ENCODE results near the gene TRPC4AP.
"Not testable (repeated sequence)": the region's sequence is repeated elsewhere in the genome, so short reads cannot be mapped to it uniquely, and the experiment has no call there.

TRPC4AP gene

GRCh38 chr20:35104685-35105295 is 12.2 kb upstream of the TRPC4AP start:
- DNase-seq = no peak

- DNase-seq = no peak
Measured at GRCh38 chr20:35101620-35102019, 9.0 kb upstream of the TRPC4AP start.

DNA sequence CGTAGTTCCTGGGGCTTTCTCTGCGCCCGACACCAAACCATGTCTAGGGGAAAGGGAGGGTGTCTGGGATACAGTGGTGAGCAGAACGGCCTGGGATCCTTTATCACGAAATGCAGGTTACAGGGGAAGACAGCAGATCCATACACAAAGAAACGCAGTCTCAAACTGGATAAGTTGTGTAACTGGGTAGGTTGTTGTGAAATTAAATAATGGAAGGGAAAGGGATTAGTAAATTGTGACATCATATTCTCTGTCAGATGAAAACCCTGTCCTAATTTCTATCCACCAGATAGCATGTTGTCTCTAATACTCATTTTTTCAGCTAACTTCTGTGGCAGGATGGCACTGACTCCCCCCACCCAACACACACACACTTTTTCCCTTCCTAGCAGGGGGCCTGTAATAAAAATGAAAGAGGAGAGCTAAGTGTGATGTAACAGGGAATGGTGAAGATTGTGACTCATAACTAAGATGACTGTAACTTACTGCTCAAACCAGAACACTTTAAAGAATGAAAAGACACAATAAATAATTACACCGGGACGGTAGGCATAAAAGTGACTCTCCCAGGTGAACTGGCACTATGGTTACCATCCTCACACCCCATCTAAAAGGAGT is 769 bp upstream of the TRPC4AP start:
- DNase-seq = peak in 1 of 4 experiments; percentile 10

GRCh38 chr20:35091816-35092523 is 637 bp downstream of the TRPC4AP start:
- no peak for DNase-seq

DNA sequence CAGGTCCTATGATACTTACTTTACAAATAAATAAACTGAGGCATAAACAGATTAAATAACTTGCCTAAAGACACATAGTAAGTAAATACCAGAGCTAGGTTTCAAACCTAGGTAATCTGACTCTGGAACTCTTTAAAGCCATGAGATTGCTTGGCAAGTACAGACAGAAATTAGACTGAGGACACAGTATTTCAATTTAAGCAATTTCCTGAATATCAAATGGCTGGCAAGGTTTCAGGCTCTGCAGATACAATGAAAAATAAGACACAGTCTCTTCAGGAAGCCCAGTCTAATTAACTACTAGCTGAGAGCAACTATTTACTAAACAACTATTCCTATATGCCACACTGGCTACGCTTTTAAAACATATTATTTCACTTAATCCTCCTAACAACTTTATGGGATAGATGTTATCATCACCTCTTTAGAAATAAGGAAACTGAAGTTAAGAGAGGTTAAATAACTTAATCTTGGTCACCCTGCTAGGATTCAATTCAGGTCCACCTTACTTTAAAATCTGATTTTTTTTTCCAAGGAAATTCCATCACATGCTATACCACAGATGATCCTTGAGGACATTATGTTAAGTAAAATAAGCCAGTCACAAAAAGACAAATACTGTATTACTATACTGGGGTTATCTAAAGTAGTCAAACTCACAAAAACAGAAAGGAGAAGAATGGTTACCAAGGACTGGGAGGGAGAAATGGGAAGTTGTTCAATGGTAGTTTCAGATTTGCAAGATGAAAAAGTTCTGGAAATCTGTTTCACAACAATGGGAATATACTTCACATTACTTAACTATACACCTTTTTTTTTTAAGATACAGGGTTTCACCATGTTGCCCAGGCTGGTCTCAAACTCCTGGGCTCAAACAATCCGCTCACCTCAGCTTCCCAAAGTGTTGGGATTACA is 4.1 kb downstream of the TRPC4AP start:
- DNase-seq = no peak

- DNase-seq = no peak
Measured at GRCh38 chr20:35087791-35088190, 4.8 kb downstream of the TRPC4AP start.

DNA sequence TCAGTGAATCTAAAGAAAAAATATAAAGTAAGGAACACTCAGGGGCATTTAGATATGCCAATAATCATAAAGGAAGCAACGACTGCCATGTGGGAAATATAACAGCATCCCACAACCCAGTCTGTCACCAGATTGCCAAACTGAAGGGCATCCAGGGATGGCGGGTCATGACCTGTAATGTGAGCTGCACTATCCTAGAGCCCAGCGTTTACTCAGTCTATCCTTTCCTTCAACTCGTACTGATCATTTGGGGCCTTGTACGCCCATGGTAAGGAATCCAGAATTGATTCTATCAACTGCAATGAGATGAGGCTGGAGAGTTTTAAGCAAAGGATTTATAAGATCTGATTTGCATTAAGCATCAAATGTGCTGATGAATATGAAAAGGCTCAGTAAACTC is 5.3 kb downstream of the TRPC4AP start:
- DNase-seq = no peak

GRCh38 chr20:35085477-35086225 is 7.0 kb downstream of the TRPC4AP start:
- no peak for DNase-seq

GRCh38 chr20:35084998-35085397 is 7.6 kb downstream of the TRPC4AP start:
- DNase-seq = no peak

DNA sequence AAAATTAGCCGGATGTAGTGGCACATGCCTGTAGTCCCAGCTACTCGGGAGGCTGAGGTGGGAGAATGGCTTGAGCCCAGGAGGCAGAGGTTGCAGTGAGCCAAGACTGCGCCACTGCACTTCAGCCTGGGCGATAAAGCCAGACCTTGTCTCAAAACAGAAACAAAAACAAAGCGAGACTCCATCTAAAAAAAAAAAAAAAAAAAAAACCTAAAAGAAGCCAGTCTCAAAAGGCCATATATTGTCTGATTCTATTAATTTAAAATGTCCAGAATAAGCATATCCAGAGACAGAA is 12.3 kb downstream of the TRPC4AP start:
- not testable (repeated sequence) for DNase-seq

- no peak for DNase-seq
Measured at GRCh38 chr20:35079472-35080347, 12.9 kb downstream of the TRPC4AP start.

GRCh38 chr20:35077872-35078271 is 14.7 kb downstream of the TRPC4AP start:
- DNase-seq = no peak

GRCh38 chr20:35077341-35077740 is 15.3 kb downstream of the TRPC4AP start:
- no peak for DNase-seq

DNA sequence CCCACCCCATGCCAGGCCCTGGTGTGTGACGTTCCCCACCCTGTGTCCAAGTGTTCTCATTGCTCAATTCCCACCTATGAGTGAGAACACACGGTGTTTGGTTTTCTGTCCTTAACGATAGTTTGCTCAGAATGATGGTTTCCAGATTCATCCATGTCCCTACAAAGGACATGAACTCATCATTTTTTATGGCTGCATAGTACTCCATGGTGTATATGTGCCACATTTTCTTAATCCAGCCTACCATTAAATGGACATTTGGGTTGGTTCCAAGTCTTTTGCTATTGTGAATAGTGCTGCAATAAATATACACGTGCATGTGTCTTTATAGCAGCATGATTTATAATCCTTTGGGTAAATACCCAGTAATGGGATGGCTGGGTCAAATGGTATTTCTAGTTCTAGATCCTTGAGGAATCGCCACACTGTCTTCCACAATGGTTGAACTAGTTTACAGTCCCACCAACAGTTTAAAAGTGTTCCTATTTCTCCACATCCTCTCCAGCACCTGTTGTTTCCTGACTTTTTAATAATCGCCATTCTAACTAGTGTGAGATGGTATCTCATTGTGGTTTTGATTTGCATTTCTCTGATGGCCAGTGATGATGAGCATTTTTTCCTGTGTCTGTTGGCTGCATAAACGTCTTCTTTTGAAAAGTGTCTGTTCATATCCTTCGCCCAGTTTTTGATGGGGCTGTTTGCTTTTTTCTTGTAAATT is 21.0 kb downstream of the TRPC4AP start:
- DNase-seq = not testable (repeated sequence)

GRCh38 chr20:35066194-35066593 is 26.4 kb downstream of the TRPC4AP start:
- DNase-seq = no peak

DNA sequence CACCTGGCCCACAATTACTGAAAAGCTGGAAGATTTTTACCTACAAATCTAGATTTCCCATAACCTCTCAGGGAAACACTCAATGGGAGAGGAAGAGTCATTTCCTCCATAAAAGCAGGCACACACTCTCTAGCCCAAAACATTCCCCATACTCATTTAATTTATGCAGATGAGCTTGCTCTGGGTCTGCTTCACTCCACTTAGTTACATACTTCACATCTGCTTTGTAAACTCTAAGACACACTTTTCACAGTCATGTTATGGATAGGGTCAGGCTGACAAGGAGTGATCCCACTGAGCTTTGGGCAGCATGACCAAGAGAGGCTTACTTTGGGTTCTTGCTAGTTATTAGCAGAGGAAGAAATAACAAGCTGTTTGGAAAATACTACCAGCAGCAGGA is 27.4 kb downstream of the TRPC4AP start:
- DNase-seq = no peak

DNA sequence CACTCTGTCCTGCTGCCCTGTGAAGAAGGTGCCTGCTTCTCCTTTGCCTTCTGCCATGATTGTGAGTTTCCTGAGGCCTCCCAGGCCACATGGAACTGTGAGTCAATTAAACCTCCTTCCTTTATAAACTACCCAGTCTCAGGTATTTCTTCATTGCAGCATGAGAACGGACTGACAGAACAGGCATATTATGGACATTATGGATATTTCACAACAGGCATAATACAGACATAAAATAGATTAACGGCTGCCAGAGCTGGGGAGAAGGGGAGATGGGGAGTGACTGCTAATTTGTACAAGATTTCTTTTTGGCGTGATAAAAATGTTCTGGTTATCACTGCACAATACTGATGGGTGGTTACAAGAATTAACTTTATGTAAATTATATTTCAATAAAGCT is 29.4 kb downstream of the TRPC4AP start:
- no peak for DNase-seq

DNA sequence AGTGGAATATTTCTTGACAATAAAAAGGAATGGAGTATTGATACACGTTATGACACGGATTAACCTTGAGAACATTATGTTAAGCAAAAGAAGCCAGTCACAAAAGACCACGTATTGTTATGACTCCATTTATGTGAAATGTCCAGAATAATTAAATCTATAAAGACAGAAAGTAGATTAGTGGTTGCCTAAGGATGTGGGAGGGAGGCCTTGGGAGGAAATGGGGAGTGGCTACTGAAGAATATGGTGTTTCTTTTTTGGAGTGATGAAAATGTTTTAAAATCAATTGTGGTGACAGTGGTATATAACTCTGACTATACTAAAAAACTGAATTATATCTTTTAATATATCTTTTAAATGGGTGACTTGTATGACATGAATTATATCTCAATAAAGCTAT is 30.1 kb downstream of the TRPC4AP start:
- DNase-seq = no peak

GRCh38 chr20:35060168-35060567 is 32.4 kb downstream of the TRPC4AP start:
- DNase-seq = no peak

DNA sequence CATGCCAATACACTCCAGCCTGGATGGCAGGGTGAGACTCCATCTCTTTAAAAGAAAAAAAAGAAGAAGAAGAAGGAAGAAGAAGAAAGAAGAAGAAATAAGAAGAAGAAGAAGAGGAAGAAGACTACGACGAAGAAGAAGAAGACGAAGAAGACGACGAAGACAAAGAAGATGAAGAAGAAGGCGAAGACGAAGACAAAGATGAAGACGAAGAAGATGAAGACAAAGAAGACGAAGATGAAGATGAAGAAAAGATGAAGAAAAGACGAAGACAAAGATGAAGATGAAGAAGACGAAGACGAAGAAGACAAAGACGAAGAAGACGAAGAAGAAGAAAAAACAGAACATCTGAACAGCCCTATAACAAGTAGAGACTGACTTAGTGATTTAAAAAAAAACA is 33.0 kb downstream of the TRPC4AP start:
- no peak for DNase-seq

- no peak for DNase-seq
Measured at GRCh38 chr20:35059110-35059509, 33.5 kb downstream of the TRPC4AP start.
